Keratinocyte (primary cell): ENCODE results near the gene AK8. TPM values are rescaled to one million over a fixed set of nuclear protein-coding genes. Genes with fewer than 3 reads are reported as not detected.

Experiments used
- DNase-seq: peaks from one replicate; pipeline ENCODE4 v3.0.0-alpha.2; 2011; ENCODE audit warnings: low read depth, missing footprints, low spot score
- FAIRE-seq: peaks from 2 replicates; lab custom pipeline; 2011; peaks lifted over from hg19 to GRCh38; lab: Jason Lieb, UNC
- H2AFZ ChIP-seq: 2 replicates; pipeline ENCODE4 v1.6.0; 2012; ENCODE audit warnings: low read length, control low read depth, inconsistent platforms; ENCODE audit not compliant: control insufficient read depth
- H3K27ac ChIP-seq: 2 replicates; pipeline ENCODE4 v1.5.1; 2011; ENCODE audit warnings: low read length; ENCODE audit not compliant: control insufficient read depth, insufficient read depth
- H3K27me3 ChIP-seq: 3 replicates; pipeline ENCODE4 v1.6.0; 2011; ENCODE audit warnings: low read length; ENCODE audit not compliant: control insufficient read depth, insufficient read depth; ENCODE audit errors: extremely low read depth
- H3K36me3 ChIP-seq, 2 experiments: 2 replicates in 1 of 2; 3 replicates in 1 of 2; pipeline ENCODE4 v1.5.1; 2011; ENCODE audit warnings: low read length in 2 of 2, mild to moderate bottlenecking in 1 of 2; ENCODE audit not compliant: control insufficient read depth in 2 of 2, insufficient read depth in 2 of 2; ENCODE audit errors: extremely low read depth in 1 of 2
- H3K4me1 ChIP-seq: 3 replicates; pipeline ENCODE4 v1.5.1; 2011; ENCODE audit warnings: low read length; ENCODE audit not compliant: control insufficient read depth, insufficient read depth; ENCODE audit errors: extremely low read depth
- H3K4me2 ChIP-seq: 3 replicates; pipeline ENCODE4 v1.6.0; 2011; ENCODE audit warnings: low read depth, low read length; ENCODE audit not compliant: control insufficient read depth, insufficient read depth; ENCODE audit errors: extremely low read depth
- H3K4me3 ChIP-seq, 3 experiments: fragments of 200-600 bp in 1 of 3; sonication (generic) in 1 of 3; 2 replicates in 2 of 3; 3 replicates in 1 of 3; pipeline ENCODE4 v1.5.1; 2011 to 2016; ENCODE audit warnings: low read length in 3 of 3, mild to moderate bottlenecking in 3 of 3, control low read depth in 2 of 3, inconsistent platforms in 1 of 3, low read depth in 1 of 3, mixed read lengths in 1 of 3, mixed run types in 1 of 3, moderate library complexity in 1 of 3; ENCODE audit not compliant: control insufficient read depth in 2 of 3, insufficient read depth in 2 of 3; ENCODE audit errors: extremely low read depth in 1 of 3
- H3K79me2 ChIP-seq: 2 replicates; pipeline ENCODE4 v1.6.0; 2012; ENCODE audit warnings: low read length; ENCODE audit not compliant: control insufficient read depth, insufficient read depth
- H3K9ac ChIP-seq: 3 replicates; pipeline ENCODE4 v1.6.0; 2011; ENCODE audit warnings: low read length; ENCODE audit not compliant: control insufficient read depth, insufficient read depth; ENCODE audit errors: extremely low read depth
- H3K9me1 ChIP-seq: 3 replicates; pipeline ENCODE4 v1.6.0; 2011; ENCODE audit warnings: low read length; ENCODE audit not compliant: control insufficient read depth, insufficient read depth; ENCODE audit errors: extremely low read depth
- H3K9me3 ChIP-seq: 2 replicates; pipeline ENCODE4 v1.5.1; 2012; ENCODE audit warnings: low read depth, low read length; ENCODE audit not compliant: control insufficient read depth
- H4K20me1 ChIP-seq: 3 replicates; pipeline ENCODE4 v1.6.0; 2011; ENCODE audit warnings: low read length; ENCODE audit not compliant: control insufficient read depth, insufficient read depth; ENCODE audit errors: extremely low read depth
- CTCF ChIP-seq, 3 experiments: IDR thresholded peaks in 1 of 3; conservative IDR thresholded peaks in 1 of 3; optimal IDR thresholded peaks in 1 of 3; 2 replicates in 2 of 3; 3 replicates in 1 of 3; pipeline versions ENCODE3 to v1.5.1; 2011; ENCODE audit warnings: low read length in 3 of 3, mild to moderate bottlenecking in 3 of 3, moderate library complexity in 2 of 3, control low read depth in 1 of 3, inconsistent platforms in 1 of 3; ENCODE audit not compliant: insufficient read depth in 2 of 3; ENCODE audit errors: extremely low read depth in 1 of 3
- EZH2 ChIP-seq: IDR thresholded peaks from one replicate; pipeline ENCODE4 v1.6.1; 2012; ENCODE audit warnings: inconsistent platforms, mild to moderate bottlenecking, low read length, moderate library complexity
- dilution Hi-C: fragments of 300-500 bp; cut with MboI; formaldehyde crosslinking; loops from one replicate; pipeline ENCODE4 v1.7.0; 2020; ENCODE audit warnings: low sequenced_read_pairs; ENCODE audit not compliant: extremely low pct_ligation_motif_present
- polyA plus RNA-seq, 5 experiments: library from polyadenylated mRNA; depleted of rRNA in 3 of 5; stranded (reverse) in 3 of 5; stranded (forward) in 1 of 5; unstranded in 1 of 5; fragments of >200 nt; gene quantifications; 1 replicate in 1 of 5; 2 replicates in 3 of 5; 3 replicates in 1 of 5; pipeline versions ENCODE4 v1.2.1 to v1.2.3, GENCODE V29; 2011 to 2012; ENCODE audit warnings: missing spikeins in 2 of 5, low read depth in 1 of 5, low replicate concordance in 1 of 5

Gene AK8
- polyA plus RNA-seq, 1 donor (not counting 4 experiments of a cell fraction or from before 2014, with no cell fraction given): 0.24 TPM

GRCh38 chr9:132760057-132760456, 118.0 kb downstream of the AK8 start:
- Histone ChIP-seq H3K27me3 (peaks cover 20% of the 10 kb centered on the region), H2AFZ (no peak overlapping the region), H4K20me1 (no peaks in the 10 kb centered on the region), H3K4me1 (no peaks in the 10 kb centered on the region), H3K36me3 (no peaks in the 10 kb centered on the region), H3K9me3 (no peaks in the 10 kb centered on the region), H3K27ac (no peak overlapping the region), H3K4me2 (no peak overlapping the region), H3K79me2 (no peaks in the 10 kb centered on the region), H3K9ac (no peak overlapping the region), H3K9me1 (no peaks in the 10 kb centered on the region), H3K4me3 (no peak overlapping the region)
- DNase-seq (no peak), FAIRE-seq (no peak)
- dilution Hi-C loops: no loop called here
- TF ChIP-seq CTCF (optimal IDR thresholded peaks at IDR 0.05 in 1 of 3, IDR thresholded peaks at IDR 0.05 in 1 of 3, conservative IDR thresholded peaks at IDR 0.05 in 1 of 3; ENCODE audit: extremely low read depth in 1 of 3, insufficient read depth in 2 of 3, low read length in 3 of 3): no peak
- no peak for TF ChIP-seq EZH2

GRCh38 chr9:132757016-132757415, 121.1 kb downstream of the AK8 start:
- FAIRE-seq (no peak), DNase-seq (no peak)
- H3K27ac ChIP-seq: no peak overlapping the region
- no peaks in the 10 kb centered on the region for H3K79me2 ChIP-seq
- peaks cover 32% of the 10 kb centered on the region for H3K27me3 ChIP-seq
- H4K20me1 ChIP-seq: no peaks in the 10 kb centered on the region
- no peak for TF ChIP-seq EZH2
- no peak for TF ChIP-seq CTCF (optimal IDR thresholded peaks at IDR 0.05 in 1 of 3, IDR thresholded peaks at IDR 0.05 in 1 of 3, conservative IDR thresholded peaks at IDR 0.05 in 1 of 3; ENCODE audit: extremely low read depth in 1 of 3, insufficient read depth in 2 of 3, low read length in 3 of 3)
- H3K9me3 ChIP-seq: no peaks in the 10 kb centered on the region
- no peaks in the 10 kb centered on the region for H3K9me1 ChIP-seq
- no peak overlapping the region for H2AFZ ChIP-seq
- H3K9ac ChIP-seq: no peak overlapping the region
- no peak overlapping the region for H3K4me3 ChIP-seq
- H3K36me3 ChIP-seq: no peaks in the 10 kb centered on the region
- dilution Hi-C loops: no loop called here
- H3K4me1 ChIP-seq: no peaks in the 10 kb centered on the region
- no peak overlapping the region for H3K4me2 ChIP-seq
